EH (cell line): ENCODE measurements around the gene GMEB2.
A peak's percentile ranks its signal among the peaks of the same experiment; 100 is the strongest.
"Not testable (repeated sequence)": the region's sequence is repeated elsewhere in the genome, so short reads cannot be mapped to it uniquely, and the experiment has no call there.

Source experiments
- DNase-seq: peaks from one replicate; pipeline ENCODE4 v3.0.0-alpha.2; 2015; ENCODE audit warnings: low read depth

The GMEB2 gene

GRCh38 chr20:63587776-63588591 lies 38.9 kb downstream of the GMEB2 start:
- no peak for DNase-seq

GRCh38 chr20:63587256-63587655 lies 39.6 kb downstream of the GMEB2 start:
- DNase-seq, result no peak

GRCh38 chr20:63586797-63587196 lies 40.1 kb downstream of the GMEB2 start:
- no peak for DNase-seq

DNA sequence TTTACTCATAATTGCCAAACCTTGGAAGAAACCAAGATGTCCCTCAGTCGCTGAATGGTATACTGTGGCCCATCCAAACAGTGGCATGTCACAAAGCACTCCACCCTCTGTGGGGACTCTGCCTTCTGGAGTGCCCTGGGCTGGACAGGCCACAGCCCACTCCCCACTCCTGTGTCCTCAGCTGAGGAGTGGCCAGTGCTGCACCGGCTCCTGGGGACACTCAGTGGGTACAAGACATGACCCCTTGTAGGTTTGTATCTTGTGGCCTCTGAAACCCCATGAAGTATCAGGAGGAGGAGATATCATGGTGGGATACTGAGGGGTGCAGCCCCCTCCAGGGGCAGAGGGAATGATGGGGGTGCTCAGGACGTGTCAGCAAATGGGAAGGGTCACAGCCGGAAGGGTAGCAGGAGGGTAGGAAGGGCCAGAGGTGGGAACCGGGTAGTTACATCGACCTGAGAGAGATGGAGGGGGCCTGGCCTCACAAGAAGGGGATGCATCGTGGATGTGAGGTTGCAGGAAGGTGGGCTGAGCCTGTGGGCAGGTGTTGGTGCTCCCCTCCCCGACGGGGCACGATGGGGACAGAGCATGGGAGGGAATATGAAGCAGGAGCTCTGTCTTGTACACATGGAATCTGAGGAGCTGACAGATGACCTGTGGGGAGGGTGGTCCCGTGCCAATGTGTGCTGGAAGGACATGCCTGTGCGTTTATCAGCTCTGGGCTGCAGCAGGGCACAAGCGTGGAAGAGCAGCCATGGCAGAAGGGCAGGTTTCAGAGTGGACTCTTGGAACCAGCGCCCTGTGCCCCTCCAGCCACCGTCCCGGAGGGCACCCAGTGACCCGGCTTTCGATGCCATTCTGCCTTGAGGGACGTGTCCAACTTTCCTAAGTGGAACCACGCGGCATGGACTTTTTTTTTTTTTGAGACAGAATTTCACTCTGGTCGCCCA lies 41.0 kb downstream of the GMEB2 start:
- no peak for DNase-seq

GRCh38 chr20:63582382-63583063 lies 44.4 kb downstream of the GMEB2 start:
- DNase-seq, result no peak

DNA sequence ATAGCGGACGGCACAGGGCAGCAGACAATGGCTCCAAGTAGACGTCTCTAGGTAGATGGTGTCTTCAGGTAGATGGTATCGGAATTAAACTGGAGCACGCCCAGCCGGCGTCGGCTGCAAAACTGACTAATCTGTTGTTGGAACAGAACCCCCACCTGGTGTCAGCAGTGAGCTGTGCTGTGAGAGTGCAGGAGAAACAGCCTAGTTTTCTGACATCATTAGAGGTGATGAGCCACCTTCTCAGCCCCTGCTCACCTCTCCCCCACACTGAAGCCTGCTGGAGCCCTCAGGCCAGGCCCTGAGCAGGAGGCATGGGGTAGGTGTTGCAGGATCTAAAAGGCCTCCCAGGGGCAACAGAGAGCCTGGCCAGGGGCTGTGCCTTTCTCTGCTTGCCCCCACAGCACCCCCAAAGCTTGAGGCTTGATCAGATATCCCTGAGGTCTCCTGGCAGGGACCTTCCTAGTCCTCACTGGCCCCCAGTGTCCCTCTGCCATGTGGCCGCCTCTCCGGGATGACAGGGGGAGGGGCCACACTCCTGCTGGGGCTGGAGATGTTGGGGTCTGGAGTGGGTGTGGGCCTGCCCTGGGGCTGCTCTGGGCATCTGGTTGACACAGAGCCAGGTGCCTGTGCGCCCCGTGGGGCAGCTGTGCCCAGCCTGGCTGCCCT lies 46.0 kb downstream of the GMEB2 start:
- peak; percentile 34 for DNase-seq

GRCh38 chr20:63579017-63579694 lies 47.7 kb downstream of the GMEB2 start:
- DNase-seq, result peak; percentile 15

GRCh38 chr20:63578224-63579016 lies 48.5 kb downstream of the GMEB2 start:
- no peak for DNase-seq

- DNase-seq, result no peak
Measured at GRCh38 chr20:63577317-63577894, 49.5 kb downstream of the GMEB2 start.

GRCh38 chr20:63576311-63576710 lies 50.6 kb downstream of the GMEB2 start:
- DNase-seq, result no peak

DNA sequence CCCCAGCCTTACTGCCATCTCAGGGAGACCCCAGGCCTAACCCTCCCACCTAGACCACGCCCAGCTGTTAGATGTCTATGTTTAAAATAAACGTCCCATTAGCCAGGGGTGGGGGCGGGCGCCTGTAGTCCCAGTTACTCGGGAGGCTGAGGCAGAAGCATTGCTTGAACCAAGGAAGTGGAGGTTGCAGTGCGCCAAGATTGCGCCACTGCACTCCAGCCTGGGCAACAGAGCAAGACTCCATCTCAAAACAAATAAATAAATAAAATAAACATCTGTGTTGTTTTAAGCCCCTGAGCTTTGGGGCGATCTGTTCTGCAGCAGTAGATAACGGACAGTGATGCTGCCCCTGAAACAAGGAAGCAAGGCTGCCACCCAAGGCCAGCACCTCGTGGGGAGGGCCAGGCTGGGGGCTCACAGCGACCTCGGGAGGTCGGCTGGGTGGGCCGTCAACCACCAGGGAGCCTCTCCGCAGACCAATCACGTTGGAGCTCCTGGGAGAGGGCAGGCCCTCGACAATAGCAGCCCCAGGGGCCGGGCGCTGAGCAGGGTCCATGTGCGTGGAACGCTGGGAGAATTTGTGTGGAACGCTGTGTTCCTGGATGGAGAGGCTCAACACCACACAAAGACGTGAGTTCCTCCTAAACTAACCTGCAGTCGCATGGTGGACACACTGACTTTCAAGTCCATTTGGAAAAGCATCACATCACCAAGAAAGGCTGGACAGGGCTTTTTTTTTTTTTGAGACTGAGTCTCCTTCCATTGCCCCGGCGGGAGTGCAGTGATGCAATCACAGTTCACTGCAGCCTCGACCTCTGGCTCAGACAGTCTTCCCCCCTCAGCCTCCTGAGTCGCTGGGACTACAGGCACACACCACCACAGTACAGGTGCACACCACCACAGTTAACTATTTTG lies 51.8 kb downstream of the GMEB2 start:
- no peak for DNase-seq

DNA sequence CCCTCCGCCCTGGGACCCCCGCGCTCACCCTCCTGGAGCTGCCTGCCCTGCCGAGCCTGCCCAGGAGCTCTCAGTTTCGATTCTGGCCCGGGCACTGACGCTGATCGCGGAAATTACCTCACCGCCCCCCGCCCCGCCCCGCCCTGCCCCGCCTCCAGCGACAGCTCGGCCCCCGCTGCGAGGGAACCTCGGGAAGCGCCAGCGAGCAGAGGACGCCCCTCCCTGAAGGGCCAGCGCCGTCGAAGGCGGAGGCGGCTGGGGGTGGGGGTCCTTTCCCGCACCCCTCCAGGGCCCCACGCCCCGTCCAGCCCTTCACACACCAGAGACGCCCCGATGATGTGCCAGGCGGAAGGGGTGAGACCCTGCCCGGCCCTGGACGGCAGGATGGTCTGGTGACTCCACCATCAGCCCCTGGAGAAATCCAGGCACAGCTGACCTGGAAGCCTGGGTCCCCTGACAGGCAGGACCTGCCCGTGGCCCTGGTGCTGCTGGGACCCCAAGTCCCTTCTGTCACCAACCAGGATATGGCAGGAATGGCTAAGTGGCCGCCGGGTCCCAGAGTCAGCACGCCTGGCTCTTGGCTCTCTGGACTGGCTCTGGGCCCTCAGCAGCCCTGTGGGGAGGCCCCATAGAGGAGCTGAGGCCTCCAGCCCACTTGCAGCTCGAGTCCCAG lies 52.6 kb downstream of the GMEB2 start, which contains the start of gene HELZ2:
Gene HELZ2 (minus strand): TSS at position 84 of the 673 bp plus-strand sequence. CDS start 1,854 bp downstream, outside the sequence.
- peak; percentile 77 for DNase-seq

GRCh38 chr20:63573647-63574131 lies 53.2 kb downstream of the GMEB2 start:
- no peak for DNase-seq

DNA sequence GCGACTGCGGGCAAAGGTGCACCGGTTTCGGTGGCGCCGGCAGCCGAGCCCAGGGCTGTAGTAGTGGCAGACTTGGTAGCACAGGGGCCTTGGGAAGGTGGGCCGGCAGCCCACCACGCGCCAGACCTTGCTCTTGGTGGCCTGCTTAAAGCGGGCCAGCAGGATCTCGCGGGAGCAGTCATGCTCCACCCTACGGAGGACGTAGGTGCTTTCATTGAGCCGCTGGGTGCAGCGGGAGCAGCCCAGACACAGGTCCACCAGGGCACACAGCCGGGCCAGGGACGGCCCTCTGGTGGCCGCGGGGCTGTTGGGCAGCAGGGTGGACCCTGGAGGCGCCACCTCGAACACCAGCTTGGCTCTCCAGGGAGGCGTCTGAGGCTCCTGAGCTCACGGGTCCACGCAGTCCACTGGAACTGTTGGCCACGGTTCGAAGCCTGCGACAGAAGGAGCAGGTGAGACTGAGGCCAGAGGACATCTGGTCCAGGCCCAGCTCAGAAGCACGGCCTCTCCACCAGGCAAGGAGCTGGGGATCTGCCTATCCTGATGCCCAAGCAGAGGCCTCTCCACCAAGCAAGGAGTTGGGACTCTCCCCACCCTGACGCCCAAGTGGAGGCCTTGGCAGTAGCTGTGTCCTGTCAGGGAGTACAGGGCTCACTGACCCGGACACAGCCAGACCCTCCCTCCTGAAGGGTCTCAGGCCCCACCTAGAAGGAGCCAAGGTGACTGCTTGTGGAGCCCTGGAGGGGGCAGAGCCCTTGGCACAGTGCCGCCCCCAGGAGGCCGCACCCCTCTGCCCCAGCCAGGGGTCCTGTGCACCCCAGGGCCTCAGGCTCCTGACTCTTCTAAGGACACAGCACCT lies 53.9 kb downstream of the GMEB2 start:
- peak; percentile 11 for DNase-seq

- DNase-seq, result no peak
Measured at GRCh38 chr20:63572071-63572787, 54.7 kb downstream of the GMEB2 start.

DNA sequence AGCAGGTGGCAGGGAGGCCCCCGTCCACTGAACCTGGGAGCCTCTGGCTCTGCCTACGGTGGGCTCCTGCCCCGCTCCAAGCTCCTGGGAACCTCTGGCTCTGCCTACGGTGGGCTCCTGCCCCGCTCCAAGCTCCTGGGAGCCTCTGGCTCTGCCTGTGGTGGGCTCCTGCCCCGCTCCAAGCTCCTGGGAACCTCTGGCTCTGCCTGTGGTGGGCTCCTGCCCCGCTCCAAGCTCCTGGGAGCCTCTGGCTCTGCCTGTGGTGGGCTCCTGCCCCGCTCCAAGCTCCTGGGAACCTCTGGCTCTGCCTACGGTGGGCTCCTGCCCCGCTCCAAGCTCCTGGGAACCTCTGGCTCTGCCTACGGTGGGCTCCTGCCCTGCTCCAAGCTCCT lies 55.8 kb downstream of the GMEB2 start:
- not testable (repeated sequence) for DNase-seq
